Measurements from ENCODE around the gene FZD1. TPM values are rescaled to one million over a fixed set of nuclear protein-coding genes. Genes with fewer than 3 reads are reported as not detected.

Gene FZD1
- total RNA-seq, 1 donor from 2014 or later = 20.6 TPM

DNA sequence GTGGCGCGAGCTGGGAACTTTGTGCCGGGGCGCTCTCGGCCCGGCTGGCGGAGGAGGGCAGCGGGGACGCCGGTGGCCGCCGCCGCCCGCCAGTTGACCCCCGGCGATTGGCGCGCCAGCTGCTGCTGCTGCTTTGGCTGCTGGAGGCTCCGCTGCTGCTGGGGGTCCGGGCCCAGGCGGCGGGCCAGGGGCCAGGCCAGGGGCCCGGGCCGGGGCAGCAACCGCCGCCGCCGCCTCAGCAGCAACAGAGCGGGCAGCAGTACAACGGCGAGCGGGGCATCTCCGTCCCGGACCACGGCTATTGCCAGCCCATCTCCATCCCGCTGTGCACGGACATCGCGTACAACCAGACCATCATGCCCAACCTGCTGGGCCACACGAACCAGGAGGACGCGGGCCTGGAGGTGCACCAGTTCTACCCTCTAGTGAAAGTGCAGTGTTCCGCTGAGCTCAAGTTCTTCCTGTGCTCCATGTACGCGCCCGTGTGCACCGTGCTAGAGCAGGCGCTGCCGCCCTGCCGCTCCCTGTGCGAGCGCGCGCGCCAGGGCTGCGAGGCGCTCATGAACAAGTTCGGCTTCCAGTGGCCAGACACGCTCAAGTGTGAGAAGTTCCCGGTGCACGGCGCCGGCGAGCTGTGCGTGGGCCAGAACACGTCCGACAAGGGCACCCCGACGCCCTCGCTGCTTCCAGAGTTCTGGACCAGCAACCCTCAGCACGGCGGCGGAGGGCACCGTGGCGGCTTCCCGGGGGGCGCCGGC is 870 bp downstream of the FZD1 start:
- no peak for DNase-seq (ENCODE audit: low read depth)

DNA sequence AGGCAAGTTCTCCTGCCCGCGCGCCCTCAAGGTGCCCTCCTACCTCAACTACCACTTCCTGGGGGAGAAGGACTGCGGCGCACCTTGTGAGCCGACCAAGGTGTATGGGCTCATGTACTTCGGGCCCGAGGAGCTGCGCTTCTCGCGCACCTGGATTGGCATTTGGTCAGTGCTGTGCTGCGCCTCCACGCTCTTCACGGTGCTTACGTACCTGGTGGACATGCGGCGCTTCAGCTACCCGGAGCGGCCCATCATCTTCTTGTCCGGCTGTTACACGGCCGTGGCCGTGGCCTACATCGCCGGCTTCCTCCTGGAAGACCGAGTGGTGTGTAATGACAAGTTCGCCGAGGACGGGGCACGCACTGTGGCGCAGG is 1.4 kb downstream of the FZD1 start:
- DNase-seq (ENCODE audit: low read depth) = no peak

DNA sequence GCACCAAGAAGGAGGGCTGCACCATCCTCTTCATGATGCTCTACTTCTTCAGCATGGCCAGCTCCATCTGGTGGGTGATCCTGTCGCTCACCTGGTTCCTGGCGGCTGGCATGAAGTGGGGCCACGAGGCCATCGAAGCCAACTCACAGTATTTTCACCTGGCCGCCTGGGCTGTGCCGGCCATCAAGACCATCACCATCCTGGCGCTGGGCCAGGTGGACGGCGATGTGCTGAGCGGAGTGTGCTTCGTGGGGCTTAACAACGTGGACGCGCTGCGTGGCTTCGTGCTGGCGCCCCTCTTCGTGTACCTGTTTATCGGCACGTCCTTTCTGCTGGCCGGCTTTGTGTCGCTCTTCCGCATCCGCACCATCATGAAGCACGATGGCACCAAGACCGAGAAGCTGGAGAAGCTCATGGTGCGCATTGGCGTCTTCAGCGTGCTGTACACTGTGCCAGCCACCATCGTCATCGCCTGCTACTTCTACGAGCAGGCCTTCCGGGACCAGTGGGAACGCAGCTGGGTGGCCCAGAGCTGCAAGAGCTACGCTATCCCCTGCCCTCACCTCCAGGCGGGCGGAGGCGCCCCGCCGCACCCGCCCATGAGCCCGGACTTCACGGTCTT is 1.9 kb downstream of the FZD1 start:
- no peak for DNase-seq (ENCODE audit: low read depth)

DNA sequence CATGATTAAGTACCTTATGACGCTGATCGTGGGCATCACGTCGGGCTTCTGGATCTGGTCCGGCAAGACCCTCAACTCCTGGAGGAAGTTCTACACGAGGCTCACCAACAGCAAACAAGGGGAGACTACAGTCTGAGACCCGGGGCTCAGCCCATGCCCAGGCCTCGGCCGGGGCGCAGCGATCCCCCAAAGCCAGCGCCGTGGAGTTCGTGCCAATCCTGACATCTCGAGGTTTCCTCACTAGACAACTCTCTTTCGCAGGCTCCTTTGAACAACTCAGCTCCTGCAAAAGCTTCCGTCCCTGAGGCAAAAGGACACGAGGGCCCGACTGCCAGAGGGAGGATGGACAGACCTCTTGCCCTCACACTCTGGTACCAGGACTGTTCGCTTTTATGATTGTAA is 2.5 kb downstream of the FZD1 start:
- DNase-seq (ENCODE audit: low read depth) = no peak

DNA sequence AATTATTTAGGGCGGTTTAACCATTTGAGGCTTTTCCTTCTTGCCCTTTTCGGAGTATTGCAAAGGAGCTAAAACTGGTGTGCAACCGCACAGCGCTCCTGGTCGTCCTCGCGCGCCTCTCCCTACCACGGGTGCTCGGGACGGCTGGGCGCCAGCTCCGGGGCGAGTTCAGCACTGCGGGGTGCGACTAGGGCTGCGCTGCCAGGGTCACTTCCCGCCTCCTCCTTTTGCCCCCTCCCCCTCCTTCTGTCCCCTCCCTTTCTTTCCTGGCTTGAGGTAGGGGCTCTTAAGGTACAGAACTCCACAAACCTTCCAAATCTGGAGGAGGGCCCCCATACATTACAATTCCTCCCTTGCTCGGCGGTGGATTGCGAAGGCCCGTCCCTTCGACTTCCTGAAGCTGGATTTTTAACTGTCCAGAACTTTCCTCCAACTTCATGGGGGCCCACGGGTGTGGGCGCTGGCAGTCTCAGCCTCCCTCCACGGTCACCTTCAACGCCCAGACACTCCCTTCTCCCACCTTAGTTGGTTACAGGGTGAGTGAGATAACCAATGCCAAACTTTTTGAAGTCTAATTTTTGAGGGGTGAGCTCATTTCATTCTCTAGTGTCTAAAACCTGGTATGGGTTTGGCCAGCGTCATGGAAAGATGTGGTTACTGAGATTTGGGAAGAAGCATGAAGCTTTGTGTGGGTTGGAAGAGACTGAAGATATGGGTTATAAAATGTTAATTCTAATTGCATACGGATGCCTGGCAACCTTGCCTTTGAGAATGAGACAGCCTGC is 3.1 kb downstream of the FZD1 start:
- no peak for DNase-seq (ENCODE audit: low read depth)

DNA sequence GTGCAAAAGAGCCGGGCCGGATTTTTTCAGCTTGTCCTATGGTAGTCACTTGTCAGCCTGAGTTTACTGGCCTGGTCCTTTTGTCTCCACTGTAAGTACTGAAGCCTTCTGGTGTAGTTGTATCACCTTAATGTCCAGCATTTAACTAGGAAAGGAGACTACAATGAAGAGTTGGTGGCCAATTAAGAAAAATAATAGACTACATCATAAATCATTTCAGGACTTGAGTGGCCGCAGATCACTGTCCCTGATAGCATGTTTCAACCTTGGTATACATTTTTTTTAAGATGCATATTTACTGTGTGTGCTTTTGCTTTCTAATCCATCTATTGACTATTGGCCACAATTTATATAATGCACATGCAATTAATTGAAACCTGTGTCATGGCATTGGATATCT is 6.1 kb downstream of the FZD1 start:
- no peak for DNase-seq (ENCODE audit: low read depth)

DNA sequence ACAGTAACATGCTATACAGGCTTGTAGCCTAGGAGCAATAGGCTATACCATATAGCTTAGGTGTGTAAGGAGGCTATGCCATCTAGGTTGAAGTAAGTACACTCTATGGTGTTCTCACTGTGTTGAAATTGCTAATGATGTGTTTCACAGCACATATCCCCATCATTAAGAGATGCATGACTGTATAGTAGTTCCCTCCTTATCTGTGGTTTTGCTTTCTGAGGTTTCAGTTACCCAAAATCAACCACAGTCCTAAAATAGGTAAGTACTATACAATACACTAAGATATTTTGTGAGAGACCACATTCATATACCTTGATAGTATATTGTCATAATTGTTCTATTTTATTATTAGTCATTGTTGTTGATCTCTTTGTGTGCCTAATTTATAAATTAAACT is 12.7 kb downstream of the FZD1 start:
- DNase-seq (ENCODE audit: low read depth) = no peak

DNA sequence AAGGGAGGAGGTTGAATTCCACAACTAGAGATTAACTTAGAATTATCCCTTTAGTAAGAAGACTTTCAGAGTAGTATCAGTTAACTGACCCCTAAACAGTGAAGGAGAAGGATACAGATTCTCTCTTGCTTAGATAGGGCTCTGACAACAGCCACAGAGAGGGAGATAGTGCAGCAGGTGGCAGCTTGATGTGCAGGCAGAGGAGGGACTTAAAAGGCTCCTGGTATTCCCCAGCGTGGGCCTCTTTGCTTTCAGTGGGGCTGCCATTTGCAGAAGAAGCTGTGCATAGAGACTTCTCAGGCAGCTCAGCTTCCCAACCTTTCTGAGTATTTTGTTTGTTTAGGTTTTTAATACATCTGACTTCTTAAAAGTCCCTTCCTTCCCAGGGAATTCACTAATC is 16.0 kb downstream of the FZD1 start:
- no peak for DNase-seq (ENCODE audit: low read depth)

DNA sequence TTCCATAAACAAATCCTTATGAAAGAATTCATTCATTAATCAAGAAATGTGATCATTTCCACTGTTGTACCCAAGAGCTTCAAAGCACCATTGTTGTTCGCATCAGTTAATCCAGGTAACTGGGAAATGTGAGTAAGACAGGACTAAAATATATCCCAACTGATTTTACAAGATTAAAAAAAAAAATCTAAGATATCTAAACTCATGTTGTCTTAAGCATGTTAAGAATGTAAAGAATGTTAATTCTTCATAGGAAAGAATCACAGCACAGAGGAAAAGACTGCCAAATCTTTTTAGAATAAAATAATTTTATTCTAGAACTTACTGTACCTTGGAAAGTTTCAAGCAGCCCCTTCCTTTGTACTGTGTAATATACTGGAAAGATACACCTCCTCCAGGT is 16.4 kb downstream of the FZD1 start:
- peak; percentile 33 for DNase-seq (ENCODE audit: low read depth)

DNA sequence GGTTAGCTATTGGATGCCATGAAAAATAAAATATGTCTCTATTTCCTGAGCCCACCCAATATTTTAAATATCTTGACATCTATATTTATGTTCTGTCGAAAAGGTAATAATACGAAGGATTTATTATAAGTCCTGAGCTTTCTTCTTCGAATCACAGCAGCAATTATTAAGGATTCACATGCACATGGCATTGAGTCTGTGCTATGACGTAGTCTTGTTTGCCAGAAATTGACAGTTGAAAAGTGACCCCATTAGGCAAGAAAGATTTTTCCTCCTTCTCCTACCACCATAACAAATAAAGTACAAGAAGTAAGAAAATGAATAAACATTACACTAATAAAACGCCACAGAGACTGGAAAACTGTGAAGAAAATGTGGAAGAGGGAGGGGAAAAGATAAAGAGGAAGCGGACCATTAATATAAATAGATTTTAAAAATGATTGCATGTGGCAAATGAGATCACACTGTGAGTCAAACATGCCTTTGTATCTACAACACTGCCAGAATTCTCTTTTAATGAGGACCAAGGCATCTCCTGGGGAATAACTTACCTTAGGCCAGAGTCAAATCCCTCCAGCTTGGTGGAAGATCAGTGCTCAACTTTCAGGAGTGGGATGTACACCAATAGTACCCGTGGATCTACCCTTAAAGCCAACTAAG is 21.6 kb downstream of the FZD1 start:
- no peak for DNase-seq (ENCODE audit: low read depth)

DNA sequence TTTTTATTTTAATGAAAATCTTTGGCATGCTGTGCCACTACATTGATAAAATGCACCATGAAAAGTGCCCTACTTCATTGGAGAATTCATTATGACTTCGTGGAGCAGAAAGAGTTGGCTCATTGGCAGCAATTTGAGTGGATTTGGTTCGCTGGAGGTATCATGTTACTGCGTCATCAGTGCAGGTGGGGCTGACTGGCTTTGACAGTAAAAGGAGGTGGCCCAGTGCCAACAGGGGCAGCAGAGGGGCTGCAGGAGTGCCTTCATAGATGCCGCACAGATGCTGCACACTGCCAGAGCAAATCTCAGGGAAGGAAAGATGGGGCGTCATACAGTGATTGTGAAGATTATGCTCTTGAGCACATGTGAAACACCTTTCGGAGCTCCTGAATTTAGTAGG is 22.2 kb downstream of the FZD1 start:
- no peak for DNase-seq (ENCODE audit: low read depth)

DNA sequence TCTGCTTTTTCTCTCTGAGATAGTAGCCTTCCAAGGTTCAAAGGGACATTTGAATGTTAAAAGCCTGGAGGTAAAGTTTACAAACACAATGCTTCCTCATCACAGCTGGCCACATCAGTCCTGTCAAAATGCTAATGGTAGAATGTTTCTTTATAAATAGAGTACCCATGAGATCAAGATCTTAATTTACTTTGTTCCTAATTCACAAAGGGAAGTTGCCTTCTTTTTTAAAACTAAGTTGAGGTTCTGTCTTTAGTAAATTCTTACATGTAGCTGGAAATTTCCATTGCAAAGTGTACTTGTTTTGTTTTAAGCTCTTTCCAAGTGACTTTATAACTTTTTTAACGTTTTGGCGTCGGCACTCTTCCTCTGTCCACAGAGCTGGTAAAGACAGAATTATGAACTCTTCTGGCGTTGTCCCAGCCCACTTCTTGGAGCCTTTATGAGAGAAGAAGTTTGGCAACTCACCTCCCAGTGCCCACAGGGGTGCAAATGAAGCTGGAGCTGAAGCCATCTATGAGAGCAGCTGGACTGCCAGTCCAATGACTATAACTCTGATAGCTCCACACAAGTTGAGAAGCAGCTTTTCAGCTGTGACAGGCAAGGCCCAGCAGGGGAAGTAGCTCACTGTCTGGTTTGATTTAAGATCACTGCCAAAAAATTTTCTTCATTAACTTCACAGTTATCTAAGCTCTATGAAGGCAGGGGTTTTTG is 23.3 kb downstream of the FZD1 start:
- DNase-seq (ENCODE audit: low read depth) = peak; percentile 58

DNA sequence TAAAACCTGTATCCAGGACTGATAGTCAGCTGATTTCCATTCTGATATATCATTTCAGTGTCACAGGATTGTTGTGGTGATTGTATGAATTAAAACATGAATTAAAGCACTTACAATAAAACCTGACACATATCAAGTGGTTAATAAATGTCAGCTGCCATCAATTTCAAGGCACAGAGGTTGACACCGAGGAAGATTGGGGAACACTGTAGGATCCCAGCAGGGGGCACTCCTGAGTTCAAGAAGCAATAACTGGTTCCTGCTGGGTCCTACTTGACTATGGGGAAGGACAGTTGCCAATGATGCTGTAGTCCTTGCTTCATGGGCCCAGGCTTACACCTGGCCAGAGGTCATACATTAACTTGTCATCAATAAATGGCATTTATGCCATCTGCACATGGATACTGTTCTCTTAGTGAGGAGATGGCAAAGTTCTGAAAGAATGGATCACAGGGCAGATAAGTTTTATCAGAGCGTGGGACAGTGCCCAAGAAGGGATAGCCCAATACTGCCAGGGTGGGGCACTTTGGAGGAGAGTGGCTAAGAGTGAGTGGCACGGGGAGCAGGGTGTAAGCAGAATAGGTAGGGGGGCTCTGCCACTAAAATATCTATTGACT is 24.1 kb downstream of the FZD1 start:
- DNase-seq (ENCODE audit: low read depth) = peak; percentile 42

DNA sequence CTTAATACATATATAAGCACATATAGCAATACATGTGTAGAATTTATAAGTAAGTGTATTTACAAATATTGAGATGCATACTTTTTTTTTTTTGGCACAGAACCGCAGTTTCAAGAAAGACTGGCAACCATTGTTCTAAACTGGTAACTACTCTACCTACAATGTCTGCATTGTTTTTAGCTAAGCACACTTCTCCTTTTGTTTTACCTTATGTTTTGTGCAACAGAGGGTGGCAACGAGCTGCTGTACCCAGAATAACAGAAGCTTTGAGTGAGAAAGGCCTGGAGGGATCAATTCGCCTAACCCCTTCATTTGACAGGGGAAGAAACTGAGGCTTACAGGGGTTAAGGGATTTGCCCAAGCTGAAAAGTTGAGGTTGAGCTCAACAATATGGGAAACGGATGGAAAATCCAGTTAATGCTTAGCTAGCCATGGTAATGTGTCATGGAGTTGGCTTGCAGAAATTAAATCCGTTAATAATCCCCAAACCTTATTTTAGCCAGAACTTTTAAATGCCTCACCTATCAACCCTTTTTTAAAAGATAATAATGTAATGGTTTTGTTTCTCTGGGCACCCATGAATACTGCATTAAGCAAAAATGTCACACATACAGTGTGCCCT is 25.5 kb downstream of the FZD1 start:
- DNase-seq (ENCODE audit: low read depth) = peak; percentile 81

DNA sequence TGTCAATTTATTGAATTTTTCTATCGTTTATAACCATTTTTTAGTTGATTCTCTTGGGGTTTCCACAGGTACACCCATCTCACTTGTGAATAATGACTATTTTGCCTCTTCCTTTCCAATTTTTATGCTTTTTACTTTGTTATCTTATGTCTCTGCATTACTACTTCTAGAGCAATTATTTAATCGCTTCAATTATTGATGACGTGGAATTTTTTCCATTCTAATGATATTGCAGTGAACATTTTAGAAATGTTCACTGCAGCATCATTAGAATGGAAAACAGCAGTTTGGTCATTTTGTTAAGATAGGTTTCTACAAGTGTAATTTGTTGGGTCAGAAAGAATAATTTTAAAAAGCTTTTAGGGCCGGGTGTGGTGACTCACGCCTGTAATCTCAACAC is 27.1 kb downstream of the FZD1 start:
- DNase-seq (ENCODE audit: low read depth) = no peak

DNA sequence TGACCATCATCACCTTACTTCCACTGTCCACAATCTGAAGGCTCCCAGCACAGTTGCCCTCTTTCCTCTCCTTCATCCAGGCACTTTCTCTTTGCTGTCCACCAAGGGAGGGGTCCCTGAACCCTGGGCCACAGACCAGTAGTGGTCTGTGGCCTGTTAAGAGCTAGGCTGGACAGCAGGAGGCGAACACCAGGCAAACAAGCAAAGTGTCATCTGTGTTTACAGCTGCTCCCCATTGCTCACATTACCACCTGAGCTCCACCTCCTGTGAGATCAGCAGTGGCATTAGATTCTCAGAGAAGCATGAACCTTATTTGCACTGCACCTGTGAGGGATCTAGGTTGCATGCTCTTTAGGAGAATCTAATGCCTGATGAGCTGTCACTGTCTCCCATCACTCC is 27.7 kb downstream of the FZD1 start:
- no peak for DNase-seq (ENCODE audit: low read depth)

DNA sequence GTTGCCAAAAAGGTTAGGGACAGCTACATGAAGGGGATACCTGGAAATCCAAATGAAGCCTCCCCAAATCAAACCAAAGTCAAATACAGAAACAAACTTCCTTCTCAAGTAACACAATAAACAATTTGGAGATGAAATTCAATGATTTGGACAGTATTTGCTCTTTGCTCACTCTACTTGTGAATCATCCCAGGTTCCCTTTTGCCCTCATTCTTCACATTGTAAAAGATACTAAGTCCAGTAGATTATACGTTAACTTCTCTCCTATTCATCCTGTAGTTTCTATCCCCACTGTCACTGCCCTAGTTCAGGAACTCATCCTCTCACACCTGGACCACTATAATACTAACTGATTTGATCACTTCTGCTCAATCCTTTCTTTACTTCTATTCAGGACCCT is 28.3 kb downstream of the FZD1 start:
- peak; percentile 59 for DNase-seq (ENCODE audit: low read depth)

DNA sequence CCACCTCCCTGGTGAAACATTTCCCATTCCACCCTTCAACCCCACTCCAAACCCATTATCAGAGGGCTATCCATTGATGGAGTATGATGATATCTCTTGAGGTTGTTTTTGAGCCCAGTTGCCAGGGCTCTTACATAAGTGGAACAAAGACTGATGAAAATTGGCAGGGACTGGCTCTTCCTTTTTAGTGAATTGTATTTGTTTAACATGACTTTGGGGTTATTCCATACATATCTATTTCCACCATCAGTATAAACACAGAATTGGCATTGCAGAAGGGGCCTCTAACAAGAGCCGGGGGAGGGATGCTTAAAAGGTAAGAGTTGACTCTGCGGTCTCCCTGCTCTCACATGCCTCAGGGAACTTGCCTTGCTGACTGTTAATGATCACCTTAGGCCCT is 28.9 kb downstream of the FZD1 start:
- peak; percentile 31 for DNase-seq (ENCODE audit: low read depth)

DNA sequence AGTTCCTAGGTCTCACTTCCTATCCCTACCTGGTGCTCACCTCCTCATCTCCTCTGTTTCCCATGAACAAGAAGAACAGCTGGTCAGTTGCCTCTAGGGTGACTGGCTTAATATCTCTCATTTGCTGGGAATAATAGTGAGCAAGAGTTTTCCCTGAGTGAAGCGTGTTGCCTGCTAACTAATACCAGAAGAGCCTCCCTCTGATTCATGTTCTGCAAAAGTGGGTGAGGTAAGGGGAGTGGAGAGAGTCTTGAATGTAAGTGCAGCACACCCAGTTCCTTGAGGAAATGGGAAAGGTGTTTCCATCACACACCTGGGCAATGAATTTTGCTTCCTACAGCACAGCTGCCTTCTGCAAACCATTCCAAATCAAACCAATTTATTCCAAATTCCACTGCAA is 29.6 kb downstream of the FZD1 start:
- peak; percentile 45 for DNase-seq (ENCODE audit: low read depth)

DNA sequence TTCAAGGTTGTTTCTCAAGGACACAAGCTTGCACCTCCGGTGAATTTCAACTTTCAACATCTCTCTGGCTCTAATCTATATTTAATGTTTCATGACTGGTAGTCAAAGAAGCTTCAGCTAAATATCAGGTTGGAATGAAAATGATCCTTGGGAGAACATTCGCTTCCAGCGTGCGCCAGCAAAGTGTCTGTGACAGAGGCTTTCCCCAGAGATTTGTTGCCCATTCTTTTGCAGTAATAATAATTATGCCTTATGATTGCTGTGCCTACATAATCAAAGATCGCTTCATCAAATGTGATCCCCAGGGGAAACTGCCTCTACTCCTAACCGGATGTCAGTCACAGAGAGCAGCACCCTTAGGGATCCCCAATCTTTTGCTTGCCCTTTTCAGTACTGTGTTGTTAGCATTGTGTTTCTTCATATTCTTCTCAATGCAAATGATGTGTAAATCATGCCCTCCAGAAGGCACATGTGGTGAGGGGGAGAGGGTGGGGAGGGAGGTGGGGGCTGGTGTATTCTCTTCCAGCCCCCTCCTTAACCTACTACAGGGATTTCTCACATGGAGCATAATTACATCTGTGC is 30.5 kb downstream of the FZD1 start:
- DNase-seq (ENCODE audit: low read depth) = no peak

DNA sequence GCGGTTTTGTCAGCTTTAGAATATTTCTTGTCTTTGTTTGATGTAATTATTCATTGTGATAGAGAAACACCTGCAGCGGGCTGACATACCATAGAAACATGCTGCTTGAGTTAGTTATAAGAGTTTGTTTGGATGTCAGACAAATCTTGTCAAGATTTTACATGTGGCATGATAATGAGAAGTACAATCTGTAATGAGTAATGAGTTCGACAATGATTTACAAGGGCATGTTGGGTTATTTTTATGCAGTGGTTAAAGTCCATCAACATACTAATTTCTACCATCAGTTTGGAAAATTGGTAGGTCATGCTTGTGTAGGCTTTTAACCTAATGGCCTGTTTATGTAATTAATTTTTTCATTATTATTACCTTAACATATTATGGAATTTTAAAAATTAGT is 31.3 kb downstream of the FZD1 start:
- DNase-seq (ENCODE audit: low read depth) = peak; percentile 62

Measured in renal cortical epithelial cell (primary cell).